ENCODE results near the gene SLC25A39.
A peak's percentile ranks its signal among the peaks of the same experiment; 100 is the strongest.
"Not testable (repeated sequence)": the region's sequence is repeated elsewhere in the genome, so short reads cannot be mapped to it uniquely, and the experiment has no call there.

SLC25A39 gene

DNA sequence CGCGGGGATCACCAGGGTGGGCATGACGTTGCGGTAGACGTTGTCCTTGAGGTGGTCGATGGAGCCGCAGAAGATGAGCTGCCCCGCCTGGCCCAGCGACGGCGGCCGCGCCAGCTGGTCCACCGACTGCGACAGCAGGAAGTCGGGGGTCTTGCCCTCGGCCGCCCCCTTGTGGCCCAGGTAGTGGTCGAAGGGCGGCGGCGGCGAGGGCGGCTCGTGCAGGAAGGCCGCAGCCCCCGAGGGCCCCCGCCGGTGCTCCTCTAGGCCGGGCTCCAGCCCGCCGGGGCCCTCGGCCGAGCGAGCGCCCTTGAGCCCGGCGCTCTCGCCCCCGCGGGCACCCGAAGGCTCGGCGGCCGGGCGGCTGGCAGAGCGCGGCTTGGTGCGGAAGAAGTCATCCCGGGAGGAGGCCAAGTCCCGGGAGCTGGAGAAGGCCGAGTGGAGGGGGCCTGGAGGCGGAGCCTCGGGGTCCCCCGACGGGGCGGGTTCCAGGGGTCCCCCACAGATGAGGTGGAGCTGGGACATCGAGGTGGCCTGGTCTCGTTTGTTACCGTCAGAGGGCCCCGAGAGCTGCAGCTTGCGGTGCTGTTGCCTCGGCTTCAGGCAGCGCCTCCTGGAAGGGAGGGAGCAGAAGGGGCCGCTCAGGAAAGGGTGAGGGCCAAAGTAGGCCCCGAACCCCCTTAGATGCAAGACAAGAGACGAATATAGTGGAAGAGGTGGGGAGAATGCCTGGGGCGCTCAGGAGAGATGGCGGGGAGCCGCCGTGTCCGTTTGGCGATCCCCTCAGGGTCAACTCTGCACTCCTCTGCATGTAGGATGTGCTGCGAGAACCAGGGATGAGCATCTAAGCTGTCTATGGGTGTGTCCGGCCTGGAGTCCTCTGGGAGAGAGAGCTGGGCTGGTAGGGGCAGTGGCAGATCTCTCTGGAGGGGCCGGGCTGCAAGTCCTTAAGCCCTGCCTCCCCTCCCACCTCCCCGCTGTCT lies 30.2 kb upstream of the SLC25A39 start:
- peak in 1 of 4 experiments; percentile 45 for DNase-seq (ENCODE audit: low read depth in 4 of 4, low spot score in 1 of 4)

DNA sequence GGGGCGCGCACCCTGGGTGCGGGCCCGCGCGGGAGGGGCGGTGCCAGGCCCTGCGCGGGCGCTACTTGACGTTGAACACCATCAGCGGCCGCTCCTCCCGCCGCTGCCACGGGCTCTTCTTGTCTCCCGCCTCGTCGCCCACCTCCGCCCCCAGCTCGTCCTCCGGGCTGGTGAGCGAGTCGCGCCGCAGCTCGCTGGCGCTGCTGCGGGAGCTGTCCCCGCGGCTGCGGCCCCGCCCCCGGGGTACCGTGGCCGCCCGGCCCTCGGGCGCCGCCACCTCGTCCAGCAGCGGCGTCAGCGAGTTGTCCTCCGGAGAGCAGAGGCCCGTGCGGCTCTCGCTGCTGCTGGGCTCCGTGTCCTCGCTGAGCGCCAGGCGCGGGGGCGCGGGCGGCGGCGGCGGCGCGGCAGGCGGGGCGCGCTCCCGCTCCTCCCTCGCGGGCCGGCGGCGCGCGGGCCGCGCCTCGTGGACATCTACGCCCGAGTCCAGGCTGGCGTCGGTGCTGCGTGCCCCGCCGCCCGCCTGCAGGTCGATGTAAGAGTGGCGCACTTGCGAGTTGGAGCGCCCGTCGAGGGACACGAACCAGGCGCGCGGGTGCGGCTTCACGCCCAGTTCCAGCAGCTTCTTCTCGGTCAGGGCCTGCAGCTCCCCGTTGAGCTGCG lies 29.2 kb upstream of the SLC25A39 start:
- DNase-seq (ENCODE audit: low read depth in 4 of 4, low spot score in 1 of 4): no peak

DNA sequence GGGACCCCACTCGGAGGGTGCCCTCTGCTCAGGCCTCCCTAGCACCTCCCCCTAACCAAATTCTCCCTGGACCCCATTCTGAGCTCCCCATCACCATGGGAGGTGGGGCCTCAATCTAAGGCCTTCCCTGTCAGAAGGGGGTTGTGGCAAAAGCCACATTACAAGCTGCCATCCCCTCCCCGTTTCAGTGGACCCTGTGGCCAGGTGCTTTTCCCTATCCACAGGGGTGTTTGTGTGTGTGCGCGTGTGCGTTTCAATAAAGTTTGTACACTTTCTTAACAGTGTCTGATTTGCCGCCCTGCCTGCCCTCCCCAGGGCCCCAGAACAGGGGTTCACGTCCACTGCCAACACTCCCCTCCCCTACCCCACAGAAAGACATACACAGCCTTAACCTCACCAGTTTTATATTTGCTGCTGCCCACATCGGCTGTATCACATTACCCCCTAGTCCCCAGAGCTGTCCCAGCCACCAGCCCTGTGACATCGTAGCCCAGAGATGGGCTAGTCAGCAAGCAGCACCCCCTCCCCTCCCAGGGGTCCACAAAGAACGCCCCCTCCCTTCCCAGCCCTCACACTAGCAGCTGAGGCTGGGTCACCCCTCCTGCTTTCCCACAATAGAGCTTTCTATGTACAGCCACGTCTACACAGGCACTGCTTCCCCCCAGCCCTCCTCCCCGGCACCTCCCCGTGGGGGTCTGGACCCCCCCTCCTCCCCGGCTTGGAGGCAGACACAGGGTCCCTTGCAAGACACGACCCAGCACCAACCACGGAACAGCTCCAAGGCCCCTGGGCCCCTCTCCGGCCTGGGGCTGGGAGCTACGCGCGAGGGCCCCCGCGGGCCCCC lies 28.4 kb upstream of the SLC25A39 start:
- DNase-seq (ENCODE audit: low read depth in 4 of 4, low spot score in 1 of 4): no peak

DNA sequence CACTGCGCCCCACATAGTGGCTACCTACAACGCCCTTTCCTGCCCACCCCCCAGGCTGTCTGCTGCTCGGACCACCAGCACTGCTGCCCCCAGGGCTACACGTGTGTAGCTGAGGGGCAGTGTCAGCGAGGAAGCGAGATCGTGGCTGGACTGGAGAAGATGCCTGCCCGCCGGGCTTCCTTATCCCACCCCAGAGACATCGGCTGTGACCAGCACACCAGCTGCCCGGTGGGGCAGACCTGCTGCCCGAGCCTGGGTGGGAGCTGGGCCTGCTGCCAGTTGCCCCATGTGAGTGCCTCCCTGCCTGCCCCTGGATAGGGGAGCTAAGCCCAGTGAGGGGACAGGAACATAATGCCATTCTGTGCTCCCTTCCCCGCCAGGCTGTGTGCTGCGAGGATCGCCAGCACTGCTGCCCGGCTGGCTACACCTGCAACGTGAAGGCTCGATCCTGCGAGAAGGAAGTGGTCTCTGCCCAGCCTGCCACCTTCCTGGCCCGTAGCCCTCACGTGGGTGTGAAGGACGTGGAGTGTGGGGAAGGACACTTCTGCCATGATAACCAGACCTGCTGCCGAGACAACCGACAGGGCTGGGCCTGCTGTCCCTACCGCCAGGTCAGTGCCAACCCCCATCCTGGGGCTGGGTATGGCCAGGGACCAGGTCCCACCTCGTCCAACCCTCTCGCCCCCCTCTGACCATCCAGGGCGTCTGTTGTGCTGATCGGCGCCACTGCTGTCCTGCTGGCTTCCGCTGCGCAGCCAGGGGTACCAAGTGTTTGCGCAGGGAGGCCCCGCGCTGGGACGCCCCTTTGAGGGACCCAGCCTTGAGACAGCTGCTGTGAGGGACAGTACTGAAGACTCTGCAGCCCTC lies 27.6 kb upstream of the SLC25A39 start:
- DNase-seq (ENCODE audit: low read depth in 4 of 4, low spot score in 1 of 4): no peak

DNA sequence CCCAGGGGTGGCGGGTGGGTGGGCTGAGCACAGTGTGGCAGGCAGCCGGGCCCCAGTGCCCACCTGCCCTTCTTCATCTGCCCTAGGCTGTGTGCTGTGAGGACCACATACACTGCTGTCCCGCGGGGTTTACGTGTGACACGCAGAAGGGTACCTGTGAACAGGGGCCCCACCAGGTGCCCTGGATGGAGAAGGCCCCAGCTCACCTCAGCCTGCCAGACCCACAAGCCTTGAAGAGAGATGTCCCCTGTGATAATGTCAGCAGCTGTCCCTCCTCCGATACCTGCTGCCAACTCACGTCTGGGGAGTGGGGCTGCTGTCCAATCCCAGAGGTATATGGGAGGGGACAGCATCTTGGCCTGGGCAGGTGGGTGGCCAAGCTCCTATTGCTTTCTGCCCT lies 26.8 kb upstream of the SLC25A39 start:
- DNase-seq (ENCODE audit: low read depth in 4 of 4, low spot score in 1 of 4): no peak

DNA sequence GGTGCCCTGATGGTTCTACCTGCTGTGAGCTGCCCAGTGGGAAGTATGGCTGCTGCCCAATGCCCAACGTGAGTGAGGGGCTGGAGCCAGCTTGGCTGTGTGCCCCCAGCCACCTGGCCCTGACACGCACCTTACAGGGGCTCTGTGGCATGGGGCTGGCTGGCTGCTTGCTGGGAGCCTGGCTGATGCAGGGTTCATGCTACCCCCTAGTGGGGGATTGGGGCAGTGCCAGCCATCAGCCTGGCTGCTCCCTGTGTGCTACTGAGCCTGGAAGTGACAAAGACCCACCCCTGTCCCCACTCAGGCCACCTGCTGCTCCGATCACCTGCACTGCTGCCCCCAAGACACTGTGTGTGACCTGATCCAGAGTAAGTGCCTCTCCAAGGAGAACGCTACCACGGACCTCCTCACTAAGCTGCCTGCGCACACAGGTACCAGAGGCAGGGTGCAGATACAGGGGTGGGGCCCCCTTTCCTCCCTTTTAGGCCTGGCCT lies 26.2 kb upstream of the SLC25A39 start:
- peak; percentile 54 to 68 (median 60) for DNase-seq (ENCODE audit: low read depth in 4 of 4, low spot score in 1 of 4)

DNA sequence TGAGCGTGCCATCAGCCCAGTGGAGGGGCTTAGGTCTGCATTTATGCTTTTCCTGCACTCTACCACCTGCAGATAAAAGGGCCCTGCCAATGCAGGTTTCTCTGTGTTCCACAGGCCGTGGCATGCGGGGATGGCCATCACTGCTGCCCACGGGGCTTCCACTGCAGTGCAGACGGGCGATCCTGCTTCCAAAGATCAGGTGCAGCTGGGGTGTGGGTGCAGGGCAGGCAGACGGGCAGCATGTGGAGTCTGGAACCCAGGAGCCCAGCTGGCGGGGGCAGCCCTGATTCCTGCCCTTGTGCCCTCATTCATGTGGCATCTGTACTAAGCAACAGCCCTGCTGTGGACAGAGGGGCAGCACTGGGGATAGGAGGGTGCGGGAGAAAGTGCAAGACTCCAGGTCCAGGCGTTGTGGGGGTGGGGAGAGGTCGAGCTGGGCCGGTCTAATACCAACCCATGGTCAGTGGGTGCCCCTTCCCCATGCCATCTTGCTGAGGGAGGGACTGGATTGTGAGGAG lies 25.0 kb upstream of the SLC25A39 start:
- no peak for DNase-seq (ENCODE audit: low read depth in 4 of 4, low spot score in 1 of 4)

DNA sequence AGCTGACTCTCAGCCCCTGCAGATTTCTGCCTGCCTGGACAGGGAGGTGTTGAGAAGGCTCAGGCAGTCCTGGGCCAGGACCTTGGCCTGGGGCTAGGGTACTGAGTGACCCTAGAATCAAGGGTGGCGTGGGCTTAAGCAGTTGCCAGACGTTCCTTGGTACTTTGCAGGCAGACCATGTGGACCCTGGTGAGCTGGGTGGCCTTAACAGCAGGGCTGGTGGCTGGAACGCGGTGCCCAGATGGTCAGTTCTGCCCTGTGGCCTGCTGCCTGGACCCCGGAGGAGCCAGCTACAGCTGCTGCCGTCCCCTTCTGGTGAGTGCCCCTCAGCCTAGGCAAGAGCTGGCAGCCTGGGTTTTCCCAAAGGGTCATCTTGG lies 24.4 kb upstream of the SLC25A39 start:
- DNase-seq (ENCODE audit: low read depth in 4 of 4, low spot score in 1 of 4): no peak

DNA sequence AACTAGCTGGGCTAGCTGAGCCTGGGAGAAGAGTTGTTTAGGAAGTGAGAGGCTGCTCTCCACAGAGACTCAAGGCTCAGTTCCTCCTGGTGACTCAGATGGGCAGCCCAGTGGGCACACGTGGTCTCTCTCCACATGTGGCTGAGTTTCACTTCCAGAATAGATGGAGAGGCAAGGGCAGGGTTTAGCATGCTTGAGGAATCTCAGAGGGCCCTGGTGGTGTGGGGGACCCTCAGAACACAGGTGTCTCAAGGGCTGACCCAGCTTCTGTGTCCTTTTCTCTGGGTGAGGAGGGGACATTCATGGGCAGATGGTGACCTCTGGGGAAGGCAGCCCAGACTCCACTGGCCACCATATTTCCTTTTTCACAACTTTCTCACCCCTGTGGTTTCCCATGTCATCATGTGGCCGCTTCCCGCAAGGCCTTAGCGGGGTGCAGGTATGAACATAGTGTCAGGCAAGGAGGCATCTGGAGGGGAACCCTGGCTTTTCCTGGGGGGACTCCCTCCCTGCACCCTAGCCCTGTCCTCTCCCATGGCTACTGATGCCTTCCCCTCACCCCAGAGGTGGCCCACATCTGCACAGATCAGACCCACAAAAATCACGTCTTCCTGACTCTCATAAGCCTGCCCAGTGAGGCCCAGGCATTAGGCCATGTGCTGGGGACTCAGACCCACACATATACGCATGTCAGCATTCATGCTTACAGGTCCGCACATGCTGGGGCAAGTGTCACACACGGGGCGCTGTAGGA lies 23.8 kb upstream of the SLC25A39 start:
- DNase-seq (ENCODE audit: low read depth in 4 of 4, low spot score in 1 of 4): no peak

DNA sequence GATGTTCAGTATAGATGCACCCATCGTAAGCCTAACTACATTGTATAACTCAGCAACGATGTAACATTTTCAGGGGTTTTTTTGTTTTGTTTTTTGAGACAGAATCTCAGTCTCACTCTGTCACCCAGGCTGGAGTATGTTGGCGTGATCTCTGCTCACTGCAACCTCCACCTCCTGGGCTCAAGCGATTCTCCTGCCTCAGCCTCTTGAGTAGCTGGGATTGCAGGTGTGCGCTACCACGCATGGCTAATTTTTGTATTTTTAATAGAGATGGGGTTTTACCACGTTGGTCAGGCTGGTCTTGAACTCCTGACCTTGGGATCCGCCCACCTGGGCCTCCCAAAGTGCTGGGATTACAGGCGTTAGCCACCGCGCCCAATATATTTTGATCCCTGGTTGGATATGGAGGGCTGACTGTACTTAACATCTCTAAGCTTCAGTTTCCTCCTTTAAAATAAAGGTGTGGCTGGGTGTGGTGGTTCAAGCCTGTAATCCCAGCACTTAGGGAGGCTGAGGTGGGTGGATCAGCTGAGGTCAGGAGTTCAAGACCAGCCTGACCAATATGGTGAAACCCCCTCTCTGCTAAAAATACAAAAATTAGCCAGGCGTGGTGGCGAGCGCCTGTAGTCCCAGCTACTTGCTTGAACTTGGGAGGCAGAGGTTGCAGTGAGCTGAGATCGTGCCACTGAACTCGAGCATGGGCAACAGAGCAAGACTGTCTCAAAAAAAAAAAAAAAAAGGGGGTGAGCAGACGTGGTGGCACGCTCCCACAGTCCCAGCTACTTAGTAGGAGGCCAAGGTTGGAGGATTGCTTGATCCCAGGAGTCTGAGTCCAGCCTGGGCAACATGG lies 22.8 kb upstream of the SLC25A39 start:
- not testable (repeated sequence) for DNase-seq (ENCODE audit: low read depth in 4 of 4, low spot score in 1 of 4)

DNA sequence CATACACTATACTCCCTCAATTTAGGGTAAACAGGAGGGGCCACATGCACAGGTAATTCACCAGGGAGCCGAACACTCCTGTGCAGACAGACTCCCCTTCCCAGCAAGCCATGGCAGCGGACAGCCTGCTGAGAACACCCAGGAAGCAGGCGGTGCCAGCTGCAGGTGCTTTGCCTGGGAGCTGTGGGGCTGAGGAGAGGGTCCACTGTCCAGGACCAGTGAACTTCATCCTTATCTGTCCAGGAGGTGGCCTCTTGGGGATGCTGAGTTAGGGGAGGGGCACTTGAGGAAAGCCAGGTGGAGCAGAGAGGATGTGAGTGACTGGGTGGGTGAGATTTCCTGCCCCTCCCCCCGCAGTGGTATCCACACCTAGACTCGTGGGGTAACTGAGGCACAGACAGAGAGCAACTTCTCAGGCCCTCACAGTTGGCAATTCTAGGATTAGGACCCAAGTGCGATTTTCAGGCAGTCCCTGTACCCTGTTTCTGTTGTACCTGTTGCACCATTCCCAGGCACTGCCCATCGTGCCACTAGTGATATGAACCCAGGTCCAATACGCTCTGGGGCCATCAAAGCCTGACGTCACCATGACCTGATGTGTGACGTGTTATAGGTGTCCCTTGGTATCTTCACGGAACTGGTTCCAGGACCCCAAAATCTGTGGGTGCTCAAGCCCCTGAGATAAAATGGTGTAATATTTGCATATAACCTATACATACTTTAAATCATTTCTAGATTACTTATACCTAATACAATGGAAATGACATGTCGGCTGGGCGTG lies 21.6 kb upstream of the SLC25A39 start:
- no peak for DNase-seq (ENCODE audit: low read depth in 4 of 4, low spot score in 1 of 4)

DNA sequence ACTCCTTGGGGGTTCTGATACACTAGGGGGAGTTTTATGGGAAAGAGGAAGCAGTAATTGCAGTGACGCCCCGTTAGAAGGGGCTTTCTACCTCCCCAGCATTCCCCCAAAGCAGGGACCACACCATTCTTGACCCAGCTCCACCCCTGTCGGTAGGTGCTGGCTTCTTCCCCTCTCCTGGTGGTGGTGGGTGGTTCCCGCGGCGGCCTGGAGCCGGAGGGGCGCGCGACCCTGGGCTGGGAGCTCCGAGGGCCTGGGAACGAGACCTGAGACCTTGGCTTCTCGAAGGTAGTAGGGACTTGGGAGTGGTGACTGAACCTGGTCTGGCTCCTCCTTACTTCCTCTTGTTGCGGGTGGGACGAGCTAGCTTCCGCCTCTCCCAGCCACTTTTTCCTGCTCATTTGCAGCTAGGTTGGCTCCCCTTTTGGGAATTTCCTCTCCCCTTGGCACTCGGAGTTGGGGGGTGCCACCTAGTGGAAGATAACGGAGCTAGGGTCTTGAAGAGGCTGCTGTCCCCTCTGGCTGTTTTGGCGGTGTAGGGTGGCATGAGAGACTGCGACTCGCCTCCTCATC lies 20.9 kb upstream of the SLC25A39 start:
- no peak for DNase-seq (ENCODE audit: low read depth in 4 of 4, low spot score in 1 of 4)

DNA sequence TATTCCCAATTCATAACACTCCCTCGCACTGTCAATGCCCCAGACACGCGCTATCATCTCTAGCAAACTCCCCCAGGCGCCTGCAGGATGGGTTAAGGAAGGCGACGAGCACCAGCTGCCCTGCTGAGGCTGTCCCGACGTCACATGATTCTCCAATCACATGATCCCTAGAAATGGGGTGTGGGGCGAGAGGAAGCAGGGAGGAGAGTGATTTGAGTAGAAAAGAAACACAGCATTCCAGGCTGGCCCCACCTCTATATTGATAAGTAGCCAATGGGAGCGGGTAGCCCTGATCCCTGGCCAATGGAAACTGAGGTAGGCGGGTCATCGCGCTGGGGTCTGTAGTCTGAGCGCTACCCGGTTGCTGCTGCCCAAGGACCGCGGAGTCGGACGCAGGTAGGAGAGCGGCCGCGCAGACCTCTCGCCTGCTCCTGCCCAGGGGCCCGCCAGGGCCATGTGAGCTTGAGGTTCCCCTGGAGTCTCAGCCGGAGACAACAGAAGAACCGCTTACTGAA lies 20.4 kb upstream of the SLC25A39 start, which contains the start of gene GRN:
Gene GRN, plus strand, starts transcription at position 364 of the 515 bp plus-strand sequence. CDS start 3,863 bp downstream, outside the sequence.
- peak; percentile 57 to 83 (median 65) for DNase-seq (ENCODE audit: low read depth in 4 of 4, low spot score in 1 of 4)

DNA sequence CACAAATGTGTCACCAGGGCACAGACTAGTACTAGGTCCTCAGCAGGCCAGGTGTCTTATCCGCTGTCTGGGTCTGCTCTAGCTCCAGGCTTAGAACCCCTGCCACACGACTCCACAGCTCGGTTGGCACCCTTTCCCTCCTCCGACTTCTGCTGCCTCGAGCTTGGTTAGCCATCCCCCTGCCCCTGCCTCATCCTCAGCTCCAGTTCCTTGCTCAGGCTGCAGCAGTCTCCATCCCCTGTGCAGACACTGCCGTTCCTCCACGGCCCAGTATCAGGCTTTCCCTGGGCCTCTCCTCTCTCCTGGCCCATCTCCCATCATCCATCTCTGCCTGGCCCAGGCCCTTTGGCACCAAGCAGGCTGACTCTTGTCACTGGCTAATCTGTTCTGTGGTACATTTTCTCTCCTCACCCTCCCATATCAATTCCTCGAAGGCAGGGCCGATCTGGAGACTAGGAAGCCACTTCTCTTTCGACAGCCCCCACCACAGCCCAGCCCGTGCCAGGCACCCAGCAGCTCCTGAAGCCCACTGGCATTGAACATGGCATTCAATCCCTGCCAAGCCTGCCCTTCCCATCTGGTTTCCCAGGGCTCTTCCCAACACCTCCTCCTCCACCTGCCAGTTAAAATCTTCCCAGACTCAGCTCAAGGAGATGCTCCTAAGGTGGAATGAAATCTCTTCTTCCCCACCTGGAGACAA lies 19.0 kb upstream of the SLC25A39 start:
- no peak for DNase-seq (ENCODE audit: low read depth in 4 of 4, low spot score in 1 of 4)

DNA sequence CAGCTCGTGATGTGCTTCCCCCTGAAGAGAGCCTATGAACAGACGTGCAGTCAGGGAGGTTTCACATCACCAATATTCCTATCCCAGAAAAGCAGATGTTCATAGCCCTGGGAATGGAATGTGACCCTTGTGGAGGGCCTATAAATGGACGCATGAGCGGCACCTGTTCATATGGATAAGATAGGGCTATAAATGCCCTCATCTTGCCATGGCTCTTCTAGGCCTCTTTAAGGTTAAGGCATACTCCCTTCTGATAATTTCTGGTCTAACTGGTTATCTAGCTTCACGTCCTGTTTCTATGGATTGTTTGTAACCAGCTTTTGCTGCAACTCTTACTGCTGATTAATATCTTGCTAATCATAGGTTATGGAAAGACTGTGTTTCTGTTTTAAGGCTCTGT lies 15.9 kb upstream of the SLC25A39 start:
- not testable (repeated sequence) for DNase-seq (ENCODE audit: low read depth in 4 of 4, low spot score in 1 of 4)

DNA sequence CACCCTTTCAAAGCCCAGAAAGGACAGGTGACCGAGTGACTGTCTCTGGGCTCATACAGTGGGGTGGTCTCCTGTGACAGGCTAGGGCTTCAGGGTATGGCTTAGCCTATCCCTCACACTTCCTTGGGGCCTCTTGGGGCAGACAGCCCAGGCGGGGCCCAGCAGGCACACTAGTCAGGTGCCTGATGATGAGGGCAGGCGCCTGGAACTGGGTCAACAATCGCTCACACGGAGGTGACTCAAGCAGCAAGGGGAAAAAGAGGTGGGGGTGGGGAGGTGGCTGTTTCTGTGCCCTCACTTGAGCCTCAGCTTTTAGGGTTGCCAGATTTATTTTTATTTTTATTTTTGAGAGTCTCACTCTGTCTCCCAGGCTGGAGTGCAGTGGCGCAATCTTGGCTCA lies 14.1 kb upstream of the SLC25A39 start:
- DNase-seq (ENCODE audit: low read depth in 4 of 4, low spot score in 1 of 4): no peak

Measured in stimulated activated CD4-positive, alpha-beta T cell treated with anti-CD3 and anti-CD28 coated beads, Interleukin-1b, Interleukin-23, amount 100 ng/mL, for 24 hours (primary cell).